ENCODE results near the gene HIGD1B. TPM values are rescaled to one million over a fixed set of nuclear protein-coding genes. Genes with fewer than 3 reads are reported as not detected.

Gene HIGD1B
- total and polyA plus RNA-seq, 8 donors: 0.35 to 14.6 (median 1.4) TPM; not detected in 1

Other genes with a start within 250 kb of the HIGD1B start
- gene MEIOC, start 191.4 kb upstream of the HIGD1B start, total RNA-seq: not detected
- not detected for gene MEIOC, start 191.4 kb upstream of the HIGD1B start, polyA plus RNA-seq
- gene CCDC43, start 158.1 kb upstream of the HIGD1B start, total RNA-seq: 1 to 10 TPM; 6.7 to 9.9 (median 9.5) TPM
- gene CCDC43, start 158.1 kb upstream of the HIGD1B start, polyA plus RNA-seq: 1 to 10 TPM; 6.9 to 8.6 TPM
- gene DBF4B, start 139.2 kb upstream of the HIGD1B start, total RNA-seq: 1 to 10 TPM; 1.0 to 5.0 (median 2.3) TPM
- gene DBF4B, start 139.2 kb upstream of the HIGD1B start, polyA plus RNA-seq: 1 to 10 TPM; 3.3 to 5.5 TPM
- under 1 TPM; 0.03 to 0.23 (median 0.15) TPM for gene ADAM11, start 88.9 kb upstream of the HIGD1B start, total RNA-seq
- under 1 TPM; 0.34 to 0.40 TPM for gene ADAM11, start 88.9 kb upstream of the HIGD1B start, polyA plus RNA-seq
- gene GJC1, start 17.6 kb upstream of the HIGD1B start, total RNA-seq: 1 to 10 TPM in 4 of 6 donors, under 1 TPM in 2; 0.58 to 3.1 (median 1.1) TPM
- gene GJC1, start 17.6 kb upstream of the HIGD1B start, polyA plus RNA-seq: 1 to 10 TPM in 1 of 2 donors, under 1 TPM in 1; 0.84 to 2.0 TPM
- 10 to 100 TPM; 26.3 to 42.7 (median 38.8) TPM for gene EFTUD2, start 51.6 kb downstream of the HIGD1B start, total RNA-seq
- 10 to 100 TPM; 18.8 to 25.8 TPM for gene EFTUD2, start 51.6 kb downstream of the HIGD1B start, polyA plus RNA-seq
- 1 to 10 TPM in 2 of 6 donors, under 1 TPM in 4; 0.12 to 2.2 (median 0.43) TPM for gene GFAP, start 67.6 kb downstream of the HIGD1B start, total RNA-seq
- gene GFAP, start 67.6 kb downstream of the HIGD1B start, polyA plus RNA-seq: 1 to 10 TPM; 1.1 to 2.2 TPM
- under 1 TPM in 5 of 6 donors, not detected in 1; 0.05 to 0.53 (median 0.22) TPM for gene KIF18B, start 99.9 kb downstream of the HIGD1B start, total RNA-seq
- gene KIF18B, start 99.9 kb downstream of the HIGD1B start, polyA plus RNA-seq: under 1 TPM; 0.05 to 0.11 TPM
- 1 to 10 TPM in 5 of 6 donors, under 1 TPM in 1; 0.92 to 4.3 (median 2.7) TPM for gene C1QL1, start 120.4 kb downstream of the HIGD1B start, total RNA-seq
- gene C1QL1, start 120.4 kb downstream of the HIGD1B start, polyA plus RNA-seq: 10 to 100 TPM; 17.0 to 29.3 TPM
- gene DCAKD, start 203.7 kb downstream of the HIGD1B start, total RNA-seq: 10 to 100 TPM in 5 of 6 donors, 1 to 10 TPM in 1; 9.3 to 19.2 (median 12.1) TPM
- 10 to 100 TPM in 1 of 2 donors, 1 to 10 TPM in 1; 9.8 to 14.1 TPM for gene DCAKD, start 203.7 kb downstream of the HIGD1B start, polyA plus RNA-seq
- 10 to 100 TPM; 31.7 to 66.5 (median 43.6) TPM for gene NMT1, start 213.4 kb downstream of the HIGD1B start, total RNA-seq
- gene NMT1, start 213.4 kb downstream of the HIGD1B start, polyA plus RNA-seq: 10 to 100 TPM; 27.0 to 37.9 TPM